Keratinocyte (primary cell): ENCODE results near the gene ANXA5. TPM values are rescaled to one million over a fixed set of nuclear protein-coding genes. Genes with fewer than 3 reads are reported as not detected.

Source experiments
- DNase-seq: peaks from one replicate; pipeline ENCODE4 v3.0.0-alpha.2; 2011; ENCODE audit warnings: low read depth, missing footprints, low spot score
- FAIRE-seq: peaks from 2 replicates; lab custom pipeline; 2011; peaks lifted over from hg19 to GRCh38; lab: Jason Lieb, UNC
- H2AFZ ChIP-seq: 2 replicates; pipeline ENCODE4 v1.6.0; 2012; ENCODE audit warnings: low read length, control low read depth, inconsistent platforms; ENCODE audit not compliant: control insufficient read depth
- H3K27ac ChIP-seq: 2 replicates; pipeline ENCODE4 v1.5.1; 2011; ENCODE audit warnings: low read length; ENCODE audit not compliant: control insufficient read depth, insufficient read depth
- H3K27me3 ChIP-seq: 3 replicates; pipeline ENCODE4 v1.6.0; 2011; ENCODE audit warnings: low read length; ENCODE audit not compliant: control insufficient read depth, insufficient read depth; ENCODE audit errors: extremely low read depth
- H3K36me3 ChIP-seq, 2 experiments: 2 replicates in 1 of 2; 3 replicates in 1 of 2; pipeline ENCODE4 v1.5.1; 2011; ENCODE audit warnings: low read length in 2 of 2, mild to moderate bottlenecking in 1 of 2; ENCODE audit not compliant: control insufficient read depth in 2 of 2, insufficient read depth in 2 of 2; ENCODE audit errors: extremely low read depth in 1 of 2
- H3K4me1 ChIP-seq: 3 replicates; pipeline ENCODE4 v1.5.1; 2011; ENCODE audit warnings: low read length; ENCODE audit not compliant: control insufficient read depth, insufficient read depth; ENCODE audit errors: extremely low read depth
- H3K4me2 ChIP-seq: 3 replicates; pipeline ENCODE4 v1.6.0; 2011; ENCODE audit warnings: low read depth, low read length; ENCODE audit not compliant: control insufficient read depth, insufficient read depth; ENCODE audit errors: extremely low read depth
- H3K4me3 ChIP-seq, 3 experiments: fragments of 200-600 bp in 1 of 3; sonication (generic) in 1 of 3; 2 replicates in 2 of 3; 3 replicates in 1 of 3; pipeline ENCODE4 v1.5.1; 2011 to 2016; ENCODE audit warnings: low read length in 3 of 3, mild to moderate bottlenecking in 3 of 3, control low read depth in 2 of 3, inconsistent platforms in 1 of 3, low read depth in 1 of 3, mixed read lengths in 1 of 3, mixed run types in 1 of 3, moderate library complexity in 1 of 3; ENCODE audit not compliant: control insufficient read depth in 2 of 3, insufficient read depth in 2 of 3; ENCODE audit errors: extremely low read depth in 1 of 3
- H3K79me2 ChIP-seq: 2 replicates; pipeline ENCODE4 v1.6.0; 2012; ENCODE audit warnings: low read length; ENCODE audit not compliant: control insufficient read depth, insufficient read depth
- H3K9ac ChIP-seq: 3 replicates; pipeline ENCODE4 v1.6.0; 2011; ENCODE audit warnings: low read length; ENCODE audit not compliant: control insufficient read depth, insufficient read depth; ENCODE audit errors: extremely low read depth
- H3K9me1 ChIP-seq: 3 replicates; pipeline ENCODE4 v1.6.0; 2011; ENCODE audit warnings: low read length; ENCODE audit not compliant: control insufficient read depth, insufficient read depth; ENCODE audit errors: extremely low read depth
- H3K9me3 ChIP-seq: 2 replicates; pipeline ENCODE4 v1.5.1; 2012; ENCODE audit warnings: low read depth, low read length; ENCODE audit not compliant: control insufficient read depth
- H4K20me1 ChIP-seq: 3 replicates; pipeline ENCODE4 v1.6.0; 2011; ENCODE audit warnings: low read length; ENCODE audit not compliant: control insufficient read depth, insufficient read depth; ENCODE audit errors: extremely low read depth
- EZH2 ChIP-seq: IDR thresholded peaks from one replicate; pipeline ENCODE4 v1.6.1; 2012; ENCODE audit warnings: inconsistent platforms, mild to moderate bottlenecking, low read length, moderate library complexity
- dilution Hi-C: fragments of 300-500 bp; cut with MboI; formaldehyde crosslinking; loops from one replicate; pipeline ENCODE4 v1.7.0; 2020; ENCODE audit warnings: low sequenced_read_pairs; ENCODE audit not compliant: extremely low pct_ligation_motif_present
- polyA plus RNA-seq, 5 experiments: library from polyadenylated mRNA; depleted of rRNA in 3 of 5; stranded (reverse) in 3 of 5; stranded (forward) in 1 of 5; unstranded in 1 of 5; fragments of >200 nt; gene quantifications; 1 replicate in 1 of 5; 2 replicates in 3 of 5; 3 replicates in 1 of 5; pipeline versions ENCODE4 v1.2.1 to v1.2.3, GENCODE V29; 2011 to 2012; ENCODE audit warnings: missing spikeins in 2 of 5, low read depth in 1 of 5, low replicate concordance in 1 of 5
- TF ChIP-seq, protein P1 (sequence below), 3 experiments: IDR thresholded peaks in 1 of 3; conservative IDR thresholded peaks in 1 of 3; optimal IDR thresholded peaks in 1 of 3; 2 replicates in 2 of 3; 3 replicates in 1 of 3; pipeline versions ENCODE3 to v1.5.1; 2011; ENCODE audit warnings: low read length in 3 of 3, mild to moderate bottlenecking in 3 of 3, moderate library complexity in 2 of 3, control low read depth in 1 of 3, inconsistent platforms in 1 of 3; ENCODE audit not compliant: insufficient read depth in 2 of 3; ENCODE audit errors: extremely low read depth in 1 of 3

ANXA5 gene
- polyA plus RNA-seq, 1 donor (not counting 4 experiments of a cell fraction or from before 2014, with no cell fraction given): 512 TPM

DNA sequence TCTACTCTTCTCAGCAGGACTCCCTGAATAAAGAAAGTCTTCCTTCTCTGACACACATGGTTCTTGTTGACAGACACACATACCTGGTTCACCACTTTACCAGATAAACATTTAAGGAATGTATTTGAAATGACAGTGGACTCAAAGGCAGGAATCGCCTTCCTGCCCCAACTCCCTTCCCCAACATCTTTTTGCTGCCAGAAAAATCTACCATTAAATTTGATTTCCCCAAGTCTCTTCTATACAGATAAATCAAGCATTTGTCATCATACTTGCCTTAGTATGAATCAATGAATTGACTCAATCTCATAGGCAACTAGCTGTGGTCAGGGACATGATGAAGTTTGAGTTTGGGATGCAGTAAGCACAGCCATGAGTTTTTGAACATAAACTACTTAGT lies 23.3 kb upstream of the ANXA5 start:
- Histone ChIP-seq H3K4me1 (no peaks in the 10 kb centered on the region), H3K9ac (no peak overlapping the region), H3K27ac (no peak overlapping the region), H3K9me3 (no peaks in the 10 kb centered on the region), H3K27me3 (no peaks in the 10 kb centered on the region), H4K20me1 (no peaks in the 10 kb centered on the region), H3K4me2 (no peak overlapping the region), H3K9me1 (no peaks in the 10 kb centered on the region), H3K79me2 (no peaks in the 10 kb centered on the region), H3K36me3 (no peaks in the 10 kb centered on the region), H3K4me3 (no peak overlapping the region), H2AFZ (no peak overlapping the region)
- TF ChIP-seq EZH2: no peak
- TF ChIP-seq, protein P1, sequence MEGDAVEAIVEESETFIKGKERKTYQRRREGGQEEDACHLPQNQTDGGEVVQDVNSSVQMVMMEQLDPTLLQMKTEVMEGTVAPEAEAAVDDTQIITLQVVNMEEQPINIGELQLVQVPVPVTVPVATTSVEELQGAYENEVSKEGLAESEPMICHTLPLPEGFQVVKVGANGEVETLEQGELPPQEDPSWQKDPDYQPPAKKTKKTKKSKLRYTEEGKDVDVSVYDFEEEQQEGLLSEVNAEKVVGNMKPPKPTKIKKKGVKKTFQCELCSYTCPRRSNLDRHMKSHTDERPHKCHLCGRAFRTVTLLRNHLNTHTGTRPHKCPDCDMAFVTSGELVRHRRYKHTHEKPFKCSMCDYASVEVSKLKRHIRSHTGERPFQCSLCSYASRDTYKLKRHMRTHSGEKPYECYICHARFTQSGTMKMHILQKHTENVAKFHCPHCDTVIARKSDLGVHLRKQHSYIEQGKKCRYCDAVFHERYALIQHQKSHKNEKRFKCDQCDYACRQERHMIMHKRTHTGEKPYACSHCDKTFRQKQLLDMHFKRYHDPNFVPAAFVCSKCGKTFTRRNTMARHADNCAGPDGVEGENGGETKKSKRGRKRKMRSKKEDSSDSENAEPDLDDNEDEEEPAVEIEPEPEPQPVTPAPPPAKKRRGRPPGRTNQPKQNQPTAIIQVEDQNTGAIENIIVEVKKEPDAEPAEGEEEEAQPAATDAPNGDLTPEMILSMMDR (optimal IDR thresholded peaks at IDR 0.05 in 1 of 3, IDR thresholded peaks at IDR 0.05 in 1 of 3, conservative IDR thresholded peaks at IDR 0.05 in 1 of 3; ENCODE audit: extremely low read depth in 1 of 3, insufficient read depth in 2 of 3, low read length in 3 of 3): no peak
- FAIRE-seq (no peak), DNase-seq (no peak)
- dilution Hi-C loops: no loop called here

DNA sequence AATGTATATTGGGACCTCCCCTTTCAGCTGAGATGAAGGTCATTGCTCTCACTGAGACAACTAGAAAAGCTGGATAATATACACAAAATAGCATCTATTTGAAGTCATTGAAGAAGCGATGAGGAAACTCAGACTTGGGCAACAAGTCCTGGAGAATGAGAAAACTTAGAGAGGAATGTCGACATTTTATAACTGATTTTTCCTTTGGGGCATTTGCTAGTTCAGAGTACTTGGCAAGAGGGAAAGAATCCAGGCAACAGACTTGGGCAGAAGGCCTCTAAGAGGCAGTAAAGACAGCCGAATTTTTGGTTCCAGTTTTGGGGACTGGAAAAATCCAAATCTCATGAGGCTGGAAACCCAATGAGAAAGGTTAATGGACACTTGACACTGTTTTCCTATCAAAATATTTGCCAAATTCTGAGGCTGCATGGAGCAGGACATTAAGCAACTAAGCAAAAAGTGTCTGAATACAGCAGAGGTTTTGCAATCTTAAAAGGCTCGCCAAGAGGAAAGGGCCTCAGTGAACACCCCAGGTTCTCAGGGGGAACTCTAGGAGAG lies 21.0 kb upstream of the ANXA5 start:
- H2AFZ ChIP-seq: no peak overlapping the region
- no peaks in the 10 kb centered on the region for H3K79me2 ChIP-seq

More for the DNA sequence above, 21.0 kb upstream of the ANXA5 start:
- DNase-seq: no peak
- FAIRE-seq: no peak
- Histone ChIP-seq H3K4me3 (no peak overlapping the region), H3K9me1 (no peaks in the 10 kb centered on the region), H3K9me3 (no peaks in the 10 kb centered on the region), H3K9ac (no peak overlapping the region), H3K27ac (no peak overlapping the region), H3K36me3 (no peaks in the 10 kb centered on the region), H3K4me2 (no peak overlapping the region), H3K27me3 (no peaks in the 10 kb centered on the region), H4K20me1 (no peaks in the 10 kb centered on the region), H3K4me1 (no peaks in the 10 kb centered on the region)
- dilution Hi-C loops: no loop called here
- TF ChIP-seq, protein P1 (optimal IDR thresholded peaks at IDR 0.05 in 1 of 3, IDR thresholded peaks at IDR 0.05 in 1 of 3, conservative IDR thresholded peaks at IDR 0.05 in 1 of 3; ENCODE audit: extremely low read depth in 1 of 3, insufficient read depth in 2 of 3, low read length in 3 of 3): no peak
- no peak for TF ChIP-seq EZH2
